Immature natural killer cell (primary cell): Measurements from ENCODE around the gene ZNF358. TPM values are rescaled to one million over a fixed set of nuclear protein-coding genes. Genes with fewer than 3 reads are reported as not detected.
"Not testable (repeated sequence)": the region's sequence is repeated elsewhere in the genome, so short reads cannot be mapped to it uniquely, and the experiment has no call there.

Experiments used
- DNase-seq, 3 donors: peaks; one replicate each; pipeline ENCODE4 v3.0.0; 2022; ENCODE audit warnings: mixed read lengths in 1 of 3
- H3K27ac Mint-ChIP-seq, 6 donors: one replicate each; pipeline ENCODE4 v1.8.0; 2020; ENCODE audit warnings: mixed read lengths in 6 of 6, mild to moderate bottlenecking in 5 of 6, inconsistent platforms in 4 of 6, moderate library complexity in 3 of 6
- H3K27me3 Mint-ChIP-seq, 3 donors: one replicate each; pipeline ENCODE4 v1.8.0; 2020 to 2021; ENCODE audit warnings: low read depth in 3 of 3, mild to moderate bottlenecking in 3 of 3, mixed read lengths in 3 of 3, moderate library complexity in 3 of 3, inconsistent platforms in 1 of 3
- H3K36me3 Mint-ChIP-seq, 3 donors: one replicate each; pipeline ENCODE4 v1.8.0; 2020; ENCODE audit warnings: mixed read lengths in 3 of 3, inconsistent platforms in 2 of 3, mild to moderate bottlenecking in 2 of 3
- H3K4me1 Mint-ChIP-seq, 2 donors: one replicate each; pipeline ENCODE4 v1.8.0; 2020; ENCODE audit warnings: inconsistent platforms in 2 of 2, mild to moderate bottlenecking in 2 of 2, mixed read lengths in 2 of 2, moderate library complexity in 1 of 2
- H3K4me3 Mint-ChIP-seq, 5 donors: one replicate each; pipeline ENCODE4 v1.8.0; 2020; ENCODE audit warnings: mild to moderate bottlenecking in 5 of 5, mixed read lengths in 5 of 5, inconsistent platforms in 3 of 5, moderate library complexity in 3 of 5
- H3K9me3 Mint-ChIP-seq, 6 donors: one replicate each; pipeline ENCODE4 v1.8.0; 2020; ENCODE audit warnings: mild to moderate bottlenecking in 6 of 6, mixed read lengths in 6 of 6, inconsistent platforms in 4 of 6, moderate library complexity in 3 of 6
- polyA plus RNA-seq, 3 donors: library from polyadenylated mRNA; unstranded; fragments of 300-500 nt; fragmentation: Illumina TruSeq; gene quantifications; one replicate each; pipeline ENCODE4 v1.2.3, GENCODE V29; 2021

The ZNF358 gene
- polyA plus RNA-seq, 3 donors from 2014 or later: 1.3 to 3.1 (median 1.8) TPM

DNA sequence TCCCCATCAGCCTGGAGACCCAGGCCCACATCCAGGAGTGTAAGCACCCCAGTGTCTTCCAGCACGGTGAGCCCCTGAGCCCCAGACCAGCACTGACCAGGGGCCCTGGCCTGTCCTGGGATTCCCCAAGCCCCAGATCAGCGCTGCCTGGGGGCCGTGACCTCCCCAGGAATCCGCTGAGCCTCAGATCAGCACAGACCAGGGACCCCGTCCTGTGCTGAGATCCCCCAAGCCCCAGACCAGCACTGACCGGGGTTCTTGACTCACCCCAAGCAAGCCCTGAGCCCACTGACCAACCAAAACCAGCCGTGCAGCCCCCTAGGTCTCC, 12.3 kb downstream of the ZNF358 start:
- peaks cover 6 to 7% of the 10 kb centered on the region in 2 donors for H3K4me1 Mint-ChIP-seq
- H3K27ac Mint-ChIP-seq: no peak overlapping the region
- H3K27me3 Mint-ChIP-seq: peaks cover 0 to 7% (median 0%) of the 10 kb centered on the region in 3 donors
- H3K9me3 Mint-ChIP-seq: no peaks in the 10 kb centered on the region
- peaks cover 0 to 6% (median 0%) of the 10 kb centered on the region in 3 donors for H3K36me3 Mint-ChIP-seq
- DNase-seq: no peak
- no peak overlapping the region for H3K4me3 Mint-ChIP-seq

DNA sequence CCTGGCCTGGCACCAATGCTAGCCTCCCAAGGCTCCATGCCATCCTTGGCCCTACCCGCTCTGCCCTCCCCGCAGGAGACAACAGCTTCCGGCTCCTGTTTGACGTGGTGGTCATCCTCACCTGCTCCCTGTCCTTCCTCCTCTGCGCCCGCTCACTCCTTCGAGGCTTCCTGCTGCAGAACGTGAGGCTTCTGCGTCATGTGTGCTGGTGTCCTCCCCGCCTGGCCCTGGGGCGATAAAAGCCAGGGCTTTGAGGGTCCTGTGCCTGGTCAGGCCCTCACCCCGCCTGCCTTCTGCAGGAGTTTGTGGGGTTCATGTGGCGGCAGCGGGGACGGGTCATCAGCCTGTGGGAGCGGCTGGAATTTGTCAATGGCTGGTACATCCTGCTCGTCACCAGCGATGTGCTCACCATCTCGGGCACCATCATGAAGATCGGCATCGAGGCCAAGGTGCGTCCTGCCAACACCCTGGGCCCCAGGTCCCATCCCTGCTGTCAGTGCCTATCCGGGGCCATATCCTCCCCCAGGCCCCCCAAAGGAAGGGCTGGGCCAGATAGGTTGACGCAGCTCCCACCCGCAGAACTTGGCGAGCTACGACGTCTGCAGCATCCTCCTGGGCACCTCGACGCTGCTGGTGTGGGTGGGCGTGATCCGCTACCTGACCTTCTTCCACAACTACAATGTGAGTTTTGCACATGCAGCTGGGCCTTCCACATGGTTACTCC, 12.8 kb downstream of the ZNF358 start:
- Mint-ChIP-seq H3K27me3 (peaks cover 0 to 2% (median 0%) of the 10 kb centered on the region in 3 donors), H3K27ac (peak overlapping the region in 1 of 6 donors; percentile 51), H3K4me1 (peaks cover 4 to 10% of the 10 kb centered on the region in 2 donors), H3K36me3 (peaks cover 0 to 6% (median 0%) of the 10 kb centered on the region in 3 donors), H3K9me3 (no peaks in the 10 kb centered on the region), H3K4me3 (no peak overlapping the region)
- no peak for DNase-seq

DNA sequence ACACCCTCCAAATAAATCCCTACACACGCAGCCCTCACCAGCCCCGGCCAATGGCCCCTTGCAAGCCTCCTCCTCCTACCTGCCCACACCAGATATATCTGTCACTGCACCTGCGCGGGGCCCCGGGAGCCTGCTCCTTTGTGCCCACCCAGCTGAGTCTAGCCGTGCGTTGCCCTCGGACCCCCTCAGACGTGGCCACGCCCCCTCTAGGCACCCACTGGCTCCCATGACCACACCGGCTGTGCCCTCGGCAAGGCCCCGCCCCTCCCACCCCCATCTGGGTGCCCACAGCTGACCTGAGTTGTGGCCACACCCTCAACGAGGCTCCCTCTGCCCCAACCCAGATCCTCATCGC, 13.3 kb downstream of the ZNF358 start:
- Mint-ChIP-seq H3K4me3 (no peak overlapping the region), H3K9me3 (no peaks in the 10 kb centered on the region), H3K27me3 (peaks cover 0 to 2% (median 0%) of the 10 kb centered on the region in 3 donors)

DNA sequence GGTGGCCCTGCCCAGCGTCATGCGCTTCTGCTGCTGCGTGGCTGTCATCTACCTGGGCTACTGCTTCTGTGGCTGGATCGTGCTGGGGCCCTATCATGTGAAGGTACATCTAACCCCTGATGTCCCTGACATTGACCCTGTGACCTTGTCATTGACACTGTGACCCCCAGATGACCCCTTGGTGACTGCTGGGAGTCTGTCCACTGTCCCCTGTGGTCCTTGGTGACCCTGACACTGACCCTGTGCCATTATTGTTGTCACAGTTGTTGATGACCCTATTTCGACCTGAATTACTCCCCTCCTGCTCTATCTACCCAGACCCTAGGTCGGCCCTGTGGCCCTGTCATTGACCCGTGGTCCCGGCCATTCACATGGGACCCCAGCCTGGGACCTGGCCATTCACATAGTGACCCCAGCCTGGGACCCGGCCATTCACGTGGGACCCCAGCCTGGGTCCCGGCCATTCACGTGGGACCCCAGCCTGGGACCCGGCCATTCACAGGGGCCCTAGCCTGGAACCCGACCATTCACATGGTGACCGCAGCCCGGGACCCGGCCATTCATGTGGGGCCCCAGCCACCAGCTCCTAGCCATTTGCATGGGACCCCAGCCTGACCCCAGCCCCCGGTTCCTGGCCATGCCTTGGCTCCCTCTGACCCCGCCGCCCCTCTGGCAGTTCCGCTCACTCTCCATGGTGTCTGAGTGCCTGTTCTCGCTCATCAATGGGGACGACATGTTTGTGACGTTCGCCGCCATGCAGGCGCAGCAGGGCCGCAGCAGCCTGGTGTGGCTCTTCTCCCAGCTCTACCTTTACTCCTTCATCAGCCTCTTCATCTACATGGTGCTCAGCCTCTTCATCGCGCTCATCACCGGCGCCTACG, 13.9 kb downstream of the ZNF358 start:
- no peak for DNase-seq
- peaks cover 12 to 22% of the 10 kb centered on the region in 2 donors for H3K4me1 Mint-ChIP-seq
- peaks cover 0 to 6% (median 0%) of the 10 kb centered on the region in 3 donors for H3K36me3 Mint-ChIP-seq
- H3K27ac Mint-ChIP-seq: no peak overlapping the region
- H3K9me3 Mint-ChIP-seq: no peaks in the 10 kb centered on the region
- no peak overlapping the region for H3K4me3 Mint-ChIP-seq
- peaks cover 0 to 3% (median 2%) of the 10 kb centered on the region in 3 donors for H3K27me3 Mint-ChIP-seq

More for the DNA sequence above, 13.3 kb downstream of the ZNF358 start:
- Mint-ChIP-seq H3K4me1 (peaks cover 7 to 16% of the 10 kb centered on the region in 2 donors), H3K27ac (no peak overlapping the region), H3K36me3 (peaks cover 0 to 6% (median 0%) of the 10 kb centered on the region in 3 donors)
- DNase-seq: no peak

DNA sequence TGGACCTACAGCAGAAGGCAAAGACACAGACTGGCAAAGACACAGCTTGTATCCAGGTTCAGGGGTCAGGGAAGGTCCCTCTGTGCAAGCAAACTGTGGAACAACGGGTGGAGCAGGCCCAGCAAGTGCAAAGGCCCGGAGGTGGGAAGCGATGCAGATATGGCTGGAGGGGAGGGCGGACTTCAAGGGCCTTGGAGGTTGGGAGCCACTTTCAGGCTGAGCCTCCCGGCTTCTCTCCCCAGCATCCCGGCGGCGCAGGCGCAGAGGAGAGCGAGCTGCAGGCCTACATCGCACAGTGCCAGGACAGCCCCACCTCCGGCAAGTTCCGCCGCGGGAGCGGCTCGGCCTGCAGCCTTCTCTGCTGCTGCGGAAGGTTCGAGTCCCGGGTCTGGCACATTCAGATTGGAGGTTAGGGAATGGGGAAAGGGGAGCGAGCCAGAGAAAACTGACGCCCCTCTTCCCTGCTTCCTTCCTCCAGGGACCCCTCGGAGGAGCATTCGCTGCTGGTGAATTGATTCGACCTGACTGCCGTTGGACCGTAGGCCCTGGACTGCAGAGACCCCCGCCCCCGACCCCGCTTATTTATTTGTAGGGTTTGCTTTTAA, 17.5 kb downstream of the ZNF358 start:
- Mint-ChIP-seq H3K27ac (peak overlapping the region in 5 of 6 donors; percentile 46 to 85 (median 76)), H3K9me3 (no peaks in the 10 kb centered on the region), H3K4me1 (peaks cover 25 to 36% of the 10 kb centered on the region in 2 donors), H3K4me3 (peak overlapping the region; percentile 92 to 95 (median 93)), H3K36me3 (peaks cover 0 to 6% (median 0%) of the 10 kb centered on the region in 3 donors), H3K27me3 (peaks cover 0 to 3% (median 3%) of the 10 kb centered on the region in 3 donors)
- DNase-seq: no peak

DNA sequence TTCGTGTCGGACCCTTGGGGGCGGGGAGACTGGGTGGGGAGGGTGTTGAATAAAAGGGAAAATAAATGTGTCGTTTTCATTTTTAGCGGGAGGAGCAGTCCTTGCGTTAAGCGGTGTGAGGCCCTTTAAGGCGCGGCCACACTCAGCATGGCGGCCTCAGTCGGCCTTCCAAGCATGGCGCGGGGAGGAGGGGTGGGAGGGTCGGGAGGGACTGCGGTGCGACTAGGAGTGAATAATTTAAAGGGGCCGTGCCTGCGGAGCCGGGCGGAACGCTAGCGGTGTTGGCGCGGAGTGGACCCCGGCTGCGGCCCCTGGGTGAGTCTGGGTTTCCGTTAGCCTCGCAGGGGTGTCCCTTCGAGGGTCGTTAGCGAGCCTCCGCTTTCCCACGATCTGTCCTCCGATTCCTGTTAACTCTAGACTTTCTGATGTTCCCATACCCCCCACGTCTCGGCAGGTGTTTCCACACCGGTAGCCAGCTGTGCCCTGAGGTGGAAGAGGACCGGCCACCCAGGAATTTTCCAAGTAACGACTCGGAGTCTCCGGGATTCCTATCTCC, 18.1 kb downstream of the ZNF358 start:
- H3K27ac Mint-ChIP-seq: peak overlapping the region; percentile 46 to 87 (median 84)
- H3K4me1 Mint-ChIP-seq: peaks cover 26 to 36% of the 10 kb centered on the region in 2 donors
- peaks cover 0 to 5% (median 0%) of the 10 kb centered on the region in 3 donors for H3K36me3 Mint-ChIP-seq
- peaks cover 0 to 3% (median 3%) of the 10 kb centered on the region in 3 donors for H3K27me3 Mint-ChIP-seq
- peak; percentile 75 to 76 (median 76) for DNase-seq
- no peaks in the 10 kb centered on the region for H3K9me3 Mint-ChIP-seq
- H3K4me3 Mint-ChIP-seq: peak overlapping the region; percentile 92 to 95 (median 93)

DNA sequence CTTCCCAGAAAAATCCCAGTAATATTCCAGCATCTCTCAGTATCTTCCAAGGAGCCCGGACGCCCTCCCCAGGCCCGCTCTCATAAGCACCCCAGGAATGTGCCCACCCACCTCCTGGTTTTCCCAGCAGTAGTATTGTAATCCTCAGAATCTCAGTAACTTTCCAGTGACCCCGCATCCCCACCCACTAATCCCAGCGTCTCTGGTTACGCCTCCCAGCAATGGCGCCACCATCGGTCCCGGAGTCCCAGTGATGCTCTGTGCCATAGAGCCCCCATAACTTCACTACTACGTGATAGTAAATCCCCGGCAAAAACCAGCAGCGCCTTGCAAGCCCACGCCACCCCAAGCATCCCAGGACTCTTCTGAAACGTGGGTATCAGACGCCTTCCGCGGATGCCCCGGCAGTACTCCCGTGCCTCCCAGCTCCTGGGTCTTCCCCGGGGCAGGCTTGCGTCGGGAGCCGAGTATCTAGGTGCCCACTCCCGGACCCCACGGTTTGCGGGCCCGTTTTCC, 18.7 kb downstream of the ZNF358 start:
- Mint-ChIP-seq H3K27me3 (peaks cover 0 to 3% (median 3%) of the 10 kb centered on the region in 3 donors), H3K9me3 (no peaks in the 10 kb centered on the region), H3K36me3 (peaks cover 0 to 3% (median 0%) of the 10 kb centered on the region in 3 donors), H3K4me1 (peaks cover 26 to 36% of the 10 kb centered on the region in 2 donors), H3K4me3 (peak overlapping the region; percentile 92 to 95 (median 93)), H3K27ac (peak overlapping the region; percentile 46 to 87 (median 82))
- no peak for DNase-seq

DNA sequence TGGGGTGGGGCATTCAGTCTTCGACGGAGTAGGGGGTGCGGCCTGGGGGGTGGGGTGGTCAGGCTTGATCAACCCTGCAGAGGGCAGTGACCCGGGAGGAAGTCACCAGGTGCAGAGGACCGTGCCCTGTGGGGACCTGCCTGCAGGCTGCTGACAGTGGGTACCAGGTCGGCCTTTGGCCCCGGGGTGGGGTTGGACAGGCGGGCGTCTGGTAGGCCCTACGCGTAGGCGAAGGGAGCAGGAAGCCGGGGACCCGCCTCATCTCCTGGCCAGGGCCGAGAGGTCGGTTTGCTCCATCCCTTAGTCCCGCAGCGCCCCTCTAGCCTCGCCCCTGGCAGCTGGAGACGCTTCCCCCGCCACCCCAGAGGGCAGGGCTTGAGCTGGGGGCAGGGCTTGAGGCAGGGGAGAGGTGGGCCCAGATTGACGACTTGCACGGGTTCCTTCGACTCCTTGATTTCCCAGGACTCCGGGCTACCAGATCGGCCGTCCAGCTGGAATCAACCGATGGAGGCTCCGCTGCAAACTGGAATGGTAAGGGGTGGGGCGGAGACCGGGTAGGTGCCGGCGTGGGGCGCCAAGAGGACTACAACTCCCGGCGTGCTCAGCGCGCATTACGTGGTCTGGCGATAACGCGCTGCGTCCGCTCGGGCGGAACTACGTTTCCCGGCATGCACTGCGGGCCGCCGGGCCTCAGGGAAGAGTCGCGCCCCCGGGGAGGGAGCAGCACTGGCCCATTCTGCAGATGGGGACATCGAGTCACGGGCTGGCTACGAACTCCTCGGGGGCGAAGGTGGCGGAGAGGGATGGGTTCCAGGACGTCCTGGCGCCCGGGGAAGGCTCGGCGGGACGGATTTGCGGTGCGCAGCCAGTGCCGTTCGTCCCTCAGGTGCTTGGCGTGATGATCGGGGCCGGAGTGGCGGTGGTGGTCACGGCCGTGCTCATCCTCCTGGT, 19.4 kb downstream of the ZNF358 start, which contains the start of gene PNPLA6:
Gene PNPLA6, plus strand, starts transcription at position 671 of the 951 bp plus-strand sequence. Its CDS starts 72 bp downstream, at position 743.
- H3K27me3 Mint-ChIP-seq: peaks cover 0 to 3% (median 2%) of the 10 kb centered on the region in 3 donors
- peak; percentile 88 to 89 (median 88) for DNase-seq
- peaks cover 1 to 5% (median 3%) of the 10 kb centered on the region in 3 donors for H3K36me3 Mint-ChIP-seq
- no peaks in the 10 kb centered on the region for H3K9me3 Mint-ChIP-seq
- H3K27ac Mint-ChIP-seq: peak within 1 kb of the TSS; percentile 78 to 92 (median 89)
- peak within 1 kb of the TSS; percentile 92 to 95 (median 93) for H3K4me3 Mint-ChIP-seq
- peaks cover 28 to 36% of the 10 kb centered on the region in 2 donors for H3K4me1 Mint-ChIP-seq

DNA sequence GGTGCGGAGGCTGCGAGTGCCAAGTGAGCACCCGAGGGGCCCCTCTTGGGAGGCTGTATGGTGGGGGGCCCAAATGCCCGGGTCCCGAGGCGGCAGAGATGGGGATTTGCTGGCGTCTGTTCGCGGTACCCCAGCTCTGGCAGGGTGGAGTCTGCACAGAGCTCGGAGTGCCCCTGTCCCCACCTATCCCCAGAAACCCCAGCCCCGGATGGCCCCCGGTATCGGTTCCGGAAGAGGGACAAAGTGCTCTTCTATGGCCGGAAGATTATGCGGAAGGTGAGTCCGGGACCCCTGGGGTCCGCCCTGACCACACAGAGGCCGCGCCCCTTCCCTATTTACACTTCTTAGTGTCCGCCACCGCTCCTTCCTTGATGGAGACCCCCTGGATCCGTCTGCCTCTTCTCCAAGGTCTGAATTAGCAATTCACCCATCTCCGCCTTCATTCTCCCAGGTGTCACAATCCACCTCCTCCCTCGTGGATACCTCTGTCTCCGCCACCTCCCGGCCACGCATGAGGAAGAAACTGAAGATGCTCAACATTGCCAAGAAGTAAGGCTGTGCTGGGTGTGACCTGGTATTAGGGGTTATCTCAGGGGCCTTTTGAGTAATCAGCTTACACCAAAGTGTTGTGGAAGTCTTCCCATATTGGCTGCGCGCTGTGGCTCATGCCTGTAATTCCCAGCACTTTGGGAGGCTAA, 20.2 kb downstream of the ZNF358 start:
- H3K36me3 Mint-ChIP-seq: peaks cover 3 to 5% (median 4%) of the 10 kb centered on the region in 3 donors
- peak overlapping the region in 5 of 6 donors; percentile 78 to 92 (median 81) for H3K27ac Mint-ChIP-seq

DNA sequence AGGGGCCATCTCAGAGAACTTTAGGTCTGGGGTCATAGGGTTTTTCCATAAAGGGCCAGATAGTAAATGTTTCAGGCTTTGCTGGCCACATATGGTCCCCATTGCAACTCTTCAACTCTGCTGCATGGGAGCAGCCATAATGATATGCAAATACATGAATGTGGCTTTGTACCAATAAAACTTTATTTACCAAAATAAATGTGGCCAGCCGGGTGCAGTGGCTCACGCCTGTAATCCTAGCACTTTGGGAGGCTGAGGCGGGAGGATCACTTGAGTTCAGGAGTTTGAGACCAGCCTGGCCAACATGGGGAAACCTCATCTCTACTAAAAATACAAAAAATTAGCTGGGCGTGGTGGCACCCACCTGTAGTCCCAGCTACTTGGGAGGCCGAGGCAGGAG, 23.1 kb downstream of the ZNF358 start:
- not testable (repeated sequence) for H3K27ac Mint-ChIP-seq, H3K27me3 Mint-ChIP-seq, H3K9me3 Mint-ChIP-seq, DNase-seq, H3K4me3 Mint-ChIP-seq
- H3K4me1 Mint-ChIP-seq: peaks cover 22 to 23% of the 10 kb centered on the region in 2 donors
- H3K36me3 Mint-ChIP-seq: peaks cover 8 to 14% (median 11%) of the 10 kb centered on the region in 3 donors

More for the DNA sequence above, 20.2 kb downstream of the ZNF358 start:
- Mint-ChIP-seq H3K4me1 (peaks cover 28 to 36% of the 10 kb centered on the region in 2 donors), H3K4me3 (peak overlapping the region; percentile 92 to 95 (median 93)), H3K9me3 (no peaks in the 10 kb centered on the region), H3K27me3 (peaks cover 0 to 3% (median 2%) of the 10 kb centered on the region in 3 donors)
- peak in 1 of 3 donors; percentile 18 for DNase-seq

DNA sequence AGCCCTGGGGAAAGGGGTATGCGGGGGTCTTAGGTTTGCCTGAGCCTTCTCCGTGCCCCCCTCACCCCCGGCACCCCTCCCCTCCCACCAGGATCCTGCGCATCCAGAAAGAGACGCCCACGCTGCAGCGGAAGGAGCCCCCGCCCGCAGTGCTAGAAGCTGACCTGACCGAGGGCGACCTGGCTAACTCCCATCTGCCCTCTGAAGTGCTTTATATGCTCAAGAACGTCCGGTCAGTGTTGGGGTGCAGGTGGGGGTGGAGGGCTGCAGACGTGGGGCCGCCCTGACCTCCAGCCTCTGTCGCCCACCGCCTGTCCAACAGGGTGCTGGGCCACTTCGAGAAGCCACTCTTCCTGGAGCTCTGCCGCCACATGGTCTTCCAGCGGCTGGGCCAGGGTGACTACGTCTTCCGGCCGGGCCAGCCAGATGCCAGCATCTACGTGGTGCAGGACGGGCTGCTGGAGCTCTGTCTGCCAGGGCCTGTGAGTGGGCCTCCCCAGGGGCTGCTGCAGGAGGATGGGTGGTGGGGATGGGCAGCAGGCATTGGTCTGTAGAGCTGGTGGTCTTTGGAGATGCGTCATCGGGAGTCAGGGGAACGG, 24.0 kb downstream of the ZNF358 start:
- H3K9me3 Mint-ChIP-seq: no peaks in the 10 kb centered on the region
- H3K27me3 Mint-ChIP-seq: peaks cover 0 to 3% (median 0%) of the 10 kb centered on the region in 3 donors
- no peak for DNase-seq
- H3K36me3 Mint-ChIP-seq: peaks cover 8 to 17% (median 11%) of the 10 kb centered on the region in 3 donors
- peaks cover 14 to 18% of the 10 kb centered on the region in 2 donors for H3K4me1 Mint-ChIP-seq
- no peak overlapping the region for H3K27ac Mint-ChIP-seq
- no peak overlapping the region for H3K4me3 Mint-ChIP-seq
